GM21825 (cell line): ENCODE results near the gene OR5K4.
"Not testable (repeated sequence)": the region's sequence is repeated elsewhere in the genome, so short reads cannot be mapped to it uniquely, and the experiment has no call there.

Source experiments
- ATAC-seq: cut with Tn5 transposase; IDR thresholded peaks from one replicate; pipeline ENCODE4 v1.9.1; 2021; ENCODE audit warnings: mild to moderate bottlenecking, moderate library complexity; ENCODE audit not compliant: unreplicated experiment

Gene OR5K4

GRCh38 chr3:98367464-98368246 is 14.0 kb downstream of the OR5K4 start:
- ATAC-seq = no peak

DNA sequence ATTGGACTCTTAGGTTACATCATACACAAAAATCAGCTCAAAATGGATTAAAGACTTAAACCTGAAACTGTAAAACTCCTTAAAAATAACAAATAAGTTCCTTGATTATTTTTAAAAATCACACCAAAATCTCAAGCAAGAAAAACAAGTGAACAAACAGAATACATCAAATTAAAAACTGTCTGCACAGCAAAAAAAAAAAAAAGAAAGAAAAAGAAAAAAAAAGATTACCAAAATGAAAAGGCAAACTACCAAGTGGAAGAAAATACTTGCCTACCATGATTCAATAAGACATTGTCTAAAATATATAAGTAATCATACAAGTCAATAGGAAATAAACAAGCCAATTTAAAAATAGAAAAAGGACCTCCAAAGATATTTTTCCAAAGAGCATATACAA is 17.5 kb downstream of the OR5K4 start:
- ATAC-seq = no peak

GRCh38 chr3:98371853-98372252 is 18.2 kb downstream of the OR5K4 start:
- no peak for ATAC-seq

GRCh38 chr3:98372445-98372844 is 18.8 kb downstream of the OR5K4 start:
- no peak for ATAC-seq

- ATAC-seq = no peak
Measured at GRCh38 chr3:98376631-98377030, 23.0 kb downstream of the OR5K4 start.

GRCh38 chr3:98388147-98388546 is 34.5 kb downstream of the OR5K4 start:
- no peak for ATAC-seq

DNA sequence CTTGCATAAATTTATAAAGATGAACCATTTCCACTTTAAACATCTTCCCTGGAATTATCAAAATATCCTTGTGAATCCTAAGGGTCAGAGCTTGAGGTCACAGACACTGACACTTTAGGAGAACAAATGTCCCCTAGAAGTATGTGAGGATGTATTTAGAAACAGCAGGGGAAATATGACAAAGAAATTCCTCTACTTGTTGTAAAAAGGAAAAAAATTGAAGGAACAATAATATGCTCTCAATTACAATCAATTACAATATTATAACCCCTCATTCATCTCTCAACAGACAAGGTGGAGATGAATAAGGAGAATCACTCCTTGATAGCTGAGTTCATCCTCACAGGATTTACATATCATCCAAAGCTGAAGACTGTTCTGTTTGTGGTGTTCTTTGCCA is 36.7 kb downstream of the OR5K4 start, which contains the start of gene OR5K3:
OR5K3 (plus strand) TSS at position 301 of the 400 bp plus-strand sequence; CDS start at position 301, 0 bp downstream.
- ATAC-seq = no peak

- no peak for ATAC-seq
Measured at GRCh38 chr3:98395101-98395500, 41.4 kb downstream of the OR5K4 start.

- ATAC-seq = not testable (repeated sequence)
Measured at GRCh38 chr3:98396482-98396881, 42.8 kb downstream of the OR5K4 start.

GRCh38 chr3:98398513-98398912 is 44.9 kb downstream of the OR5K4 start:
- no peak for ATAC-seq

DNA sequence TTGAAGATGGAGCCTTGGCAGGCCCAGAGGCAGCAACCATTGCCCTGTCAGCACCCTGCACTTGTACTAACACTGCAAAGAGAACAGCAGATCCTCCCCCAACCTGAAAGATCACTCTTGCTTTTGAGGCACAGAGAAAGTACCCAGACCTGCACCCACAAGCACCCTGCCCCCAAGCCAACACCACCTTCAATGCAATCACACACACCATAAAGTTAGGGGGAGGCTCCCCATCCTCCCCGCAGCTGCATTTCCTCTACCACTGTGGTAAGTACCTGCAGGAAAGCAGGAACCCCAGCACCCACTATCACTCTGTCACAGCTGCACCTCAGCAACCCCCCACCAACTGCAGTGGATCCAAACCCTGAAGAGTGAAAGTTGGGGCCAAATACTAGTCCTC is 48.9 kb downstream of the OR5K4 start:
- no peak for ATAC-seq

GRCh38 chr3:98404010-98404409 is 50.4 kb downstream of the OR5K4 start:
- ATAC-seq = no peak
